ENCODE results near the gene LRRC36. TPM values are rescaled to one million over a fixed set of nuclear protein-coding genes. Genes with fewer than 3 reads are reported as not detected.

Gene LRRC36
- total and polyA plus RNA-seq, 2 experiments from 2014 or later: 1.2 TPM; not detected in 1

DNA sequence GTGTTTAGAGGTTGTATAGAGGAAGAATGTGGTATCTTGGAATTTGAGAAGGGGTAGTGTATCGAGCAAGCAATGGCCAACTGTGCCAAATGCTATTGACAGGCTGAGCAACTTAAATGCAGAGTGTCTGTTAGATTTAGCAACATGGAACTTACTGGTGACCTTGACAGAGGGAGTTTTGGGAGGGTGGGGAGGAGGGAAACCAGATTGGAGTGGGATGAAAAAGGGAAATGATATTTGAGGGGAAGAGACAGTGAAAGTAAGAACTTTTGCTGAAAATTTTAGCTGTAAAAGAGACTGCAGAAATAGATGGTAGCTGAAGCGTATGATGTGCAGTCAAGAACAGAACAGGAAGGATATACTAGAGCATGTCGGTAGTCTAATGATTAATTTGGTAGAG lies 1.1 kb downstream of the LRRC36 start (continued):
- TF ChIP-seq, protein P1, sequence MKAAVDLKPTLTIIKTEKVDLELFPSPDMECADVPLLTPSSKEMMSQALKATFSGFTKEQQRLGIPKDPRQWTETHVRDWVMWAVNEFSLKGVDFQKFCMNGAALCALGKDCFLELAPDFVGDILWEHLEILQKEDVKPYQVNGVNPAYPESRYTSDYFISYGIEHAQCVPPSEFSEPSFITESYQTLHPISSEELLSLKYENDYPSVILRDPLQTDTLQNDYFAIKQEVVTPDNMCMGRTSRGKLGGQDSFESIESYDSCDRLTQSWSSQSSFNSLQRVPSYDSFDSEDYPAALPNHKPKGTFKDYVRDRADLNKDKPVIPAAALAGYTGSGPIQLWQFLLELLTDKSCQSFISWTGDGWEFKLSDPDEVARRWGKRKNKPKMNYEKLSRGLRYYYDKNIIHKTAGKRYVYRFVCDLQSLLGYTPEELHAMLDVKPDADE (IDR thresholded peaks at IDR 0.05): no peak
- TF ChIP-seq REST (IDR thresholded peaks at IDR 0.05; ENCODE audit: unreplicated experiment) (no peak), STAT1 (IDR thresholded peaks at IDR 0.05; ENCODE audit: unreplicated experiment) (no peak), ZNF331 (CRISPR knock-in tag; IDR thresholded peaks at IDR 0.05; ENCODE audit: low read depth) (no peak), EZH2 (IDR thresholded peaks at IDR 0.05; ENCODE audit: low read depth, unreplicated experiment) (no peak)

DNA sequence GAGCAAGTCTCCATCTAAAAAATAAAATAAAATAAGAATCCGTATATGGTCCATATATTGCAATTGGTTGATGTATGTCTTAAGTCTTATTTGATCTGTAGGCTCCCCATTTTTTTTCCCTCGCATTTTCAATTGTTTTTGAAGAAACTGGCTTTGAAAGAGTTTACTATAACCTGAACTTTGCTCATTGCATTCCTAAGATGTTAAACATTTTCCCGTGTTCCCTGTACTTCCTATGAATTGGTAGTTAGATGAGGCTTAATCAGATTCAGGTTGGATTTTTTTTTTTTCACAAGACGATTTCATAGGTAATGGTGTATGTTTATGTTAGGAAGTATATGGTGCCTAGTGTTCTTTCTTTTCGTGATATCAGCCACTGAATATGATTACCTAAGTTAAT lies 3.3 kb downstream of the LRRC36 start:
- no peaks in the 10 kb centered on the region for H3K79me2 ChIP-seq (replicated peaks; ENCODE audit: insufficient read depth)
- H3K4me1 ChIP-seq (ENCODE audit: insufficient read depth): no peaks in the 10 kb centered on the region; the same call in 1 of the 2 replicates
- Mint-ChIP-seq H3K27ac (no peak overlapping the region), H3K4me1 (peaks cover 6% of the 10 kb centered on the region), H3K4me3 (no peak overlapping the region), H3K9me3 (peaks cover 8% of the 10 kb centered on the region), H3K36me3 (ENCODE audit: low read depth) (no peaks in the 10 kb centered on the region), H3K27me3 (ENCODE audit: insufficient read depth, low read depth, poor library complexity) (peaks cover 16% of the 10 kb centered on the region)
- H3K9me2 ChIP-seq (ENCODE audit: insufficient read depth): no peaks in the 10 kb centered on the region
- no peaks in the 10 kb centered on the region; the same call in 1 of the 2 replicates for H3F3A ChIP-seq (replicated peaks; ENCODE audit: low read depth)
- DNase-seq (ENCODE audit: low spot score) (no peak), ATAC-seq (no peak)
- H3K27me3 ChIP-seq (ENCODE audit: insufficient read depth): peaks cover 17% of the 10 kb centered on the region
- no peaks in the 10 kb centered on the region for H3K36me3 ChIP-seq (ENCODE audit: insufficient read depth)
- no peak overlapping the region for H3K4me3 ChIP-seq
- H4K20me1 ChIP-seq (replicated peaks; ENCODE audit: insufficient read depth): no peaks in the 10 kb centered on the region
- H2AFZ ChIP-seq: no peak overlapping the region
- no peak overlapping the region for H3K4me2 ChIP-seq
- TF ChIP-seq STAT1 (IDR thresholded peaks at IDR 0.05; ENCODE audit: unreplicated experiment) (no peak), EZH2 (IDR thresholded peaks at IDR 0.05; ENCODE audit: low read depth, unreplicated experiment) (no peak)
- no peak overlapping the region for H3K27ac ChIP-seq (ENCODE audit: low read depth)

GRCh38 chr16:67333315-67333714 lies 6.7 kb downstream of the LRRC36 start:
- no peaks in the 10 kb centered on the region for H3F3A ChIP-seq (replicated peaks; ENCODE audit: low read depth)
- ATAC-seq (no peak), DNase-seq (ENCODE audit: low spot score) (no peak)
- Mint-ChIP-seq H3K27ac (no peak overlapping the region), H3K4me1 (no peaks in the 10 kb centered on the region), H3K27me3 (ENCODE audit: insufficient read depth, low read depth, poor library complexity) (peaks cover 9% of the 10 kb centered on the region), H3K4me3 (no peak overlapping the region), H3K9me3 (peaks cover 17% of the 10 kb centered on the region), H3K36me3 (ENCODE audit: low read depth) (peaks cover 4% of the 10 kb centered on the region; the same call in 2 of the 3 replicates)
- no peak overlapping the region for H2AFZ ChIP-seq
- H3K27me3 ChIP-seq (ENCODE audit: insufficient read depth): no peaks in the 10 kb centered on the region
- H3K27ac ChIP-seq (ENCODE audit: low read depth): no peak overlapping the region
- H3K4me1 ChIP-seq (ENCODE audit: insufficient read depth): no peaks in the 10 kb centered on the region
- H4K20me1 ChIP-seq (replicated peaks; ENCODE audit: insufficient read depth): no peaks in the 10 kb centered on the region
- no peaks in the 10 kb centered on the region for H3K79me2 ChIP-seq (replicated peaks; ENCODE audit: insufficient read depth)
- H3K9me2 ChIP-seq (ENCODE audit: insufficient read depth): no peaks in the 10 kb centered on the region
- no peak overlapping the region for H3K4me2 ChIP-seq
- H3K36me3 ChIP-seq (ENCODE audit: insufficient read depth): no peaks in the 10 kb centered on the region
- no peak overlapping the region for H3K4me3 ChIP-seq
- TF ChIP-seq, protein P1 (IDR thresholded peaks at IDR 0.05): no peak
- TF ChIP-seq NANOG (IDR thresholded peaks at IDR 0.05; ENCODE audit: borderline replicate concordance) (no peak), ZNF331 (CRISPR knock-in tag; IDR thresholded peaks at IDR 0.05; ENCODE audit: low read depth) (no peak), ZNF114 (CRISPR knock-in tag; IDR thresholded peaks at IDR 0.05) (no peak), EZH2phosphoT487 (IDR thresholded peaks at IDR 0.05; ENCODE audit: unreplicated experiment) (no peak)
